H1 (cell line): ENCODE measurements around the gene CXCL5. TPM values are rescaled to one million over a fixed set of nuclear protein-coding genes. Genes with fewer than 3 reads are reported as not detected.

Experiments
- CTCF ChIA-PET: fragments of 300-600 bp; sonication (Branson Sonifier 250); formaldehyde crosslinking; loops from one replicate; lab custom pipeline; 2021; ENCODE audit not compliant: partially characterized antibody; lab: Charles Lee
- POLR2A ChIA-PET: fragments of 300-600 bp; sonication (Branson Sonifier 250); formaldehyde crosslinking; loops from one replicate; lab custom pipeline; 2021; ENCODE audit warnings: inconsistent platforms; ENCODE audit not compliant: partially characterized antibody; lab: Charles Lee
- DNase-seq, 2 experiments: peaks; one replicate each; pipeline versions ENCODE4 v3.0.0 to v3.0.0-alpha.2; 2010 to 2022; ENCODE audit warnings: low spot score in 2 of 2, low read depth in 1 of 2, mixed read lengths in 1 of 2
- FAIRE-seq: peaks from 2 replicates; lab custom pipeline; 2011; peaks lifted over from hg19 to GRCh38; lab: Jason Lieb, UNC
- H2AFZ ChIP-seq: 2 replicates; pipeline ENCODE4 v1.8.1; 2012; ENCODE audit warnings: low read length, inconsistent platforms
- H2AK5ac ChIP-seq: 2 replicates; pipeline ENCODE4 v1.6.1; 2013; ENCODE audit warnings: low read depth, low read length
- H2BK120ac ChIP-seq: replicated peaks from 2 replicates; pipeline ENCODE3; 2013; ENCODE audit warnings: low read depth, low read length, inconsistent platforms
- H2BK12ac ChIP-seq: 2 replicates; pipeline ENCODE4 v1.6.1; 2013; ENCODE audit warnings: low read depth, low read length
- H2BK15ac ChIP-seq: 2 replicates; pipeline ENCODE4 v1.6.1; 2013; ENCODE audit warnings: low read length
- H2BK20ac ChIP-seq: 2 replicates; pipeline ENCODE4 v1.6.1; 2013; ENCODE audit warnings: low read length
- H2BK5ac ChIP-seq: 2 replicates; pipeline ENCODE4 v1.6.1; 2013; ENCODE audit warnings: low read depth, low read length
- H3K14ac ChIP-seq: 2 replicates; pipeline ENCODE4 v1.6.1; 2013; ENCODE audit warnings: inconsistent platforms; ENCODE audit not compliant: insufficient read length
- H3K18ac ChIP-seq: 2 replicates; pipeline ENCODE4 v1.6.1; 2013; ENCODE audit warnings: low read length; ENCODE audit errors: extremely low read depth
- H3K23ac ChIP-seq: 2 replicates; pipeline ENCODE4 v1.6.1; 2013; ENCODE audit warnings: inconsistent platforms; ENCODE audit not compliant: insufficient read length
- H3K23me2 ChIP-seq: 2 replicates; pipeline ENCODE4 v1.6.1; 2013; ENCODE audit warnings: low read depth, low read length
- H3K27ac ChIP-seq: 2 replicates; pipeline ENCODE4 v1.6.1; 2011; ENCODE audit warnings: low read depth, low read length, inconsistent platforms
- H3K27me3 ChIP-seq, 4 experiments: replicated peaks in 1 of 4; 1 replicate in 1 of 4; 2 replicates in 3 of 4; pipeline versions ENCODE4 v1.6.1 to v1.8.1; 2011 to 2013; ENCODE audit warnings: low read length in 3 of 4, mild to moderate bottlenecking in 3 of 4, inconsistent platforms in 2 of 4, mixed read lengths in 2 of 4, moderate library complexity in 1 of 4; ENCODE audit not compliant: control insufficient read depth in 3 of 4, insufficient read depth in 3 of 4; ENCODE audit errors: extremely low read depth in 1 of 4
- H3K36me3 ChIP-seq, 4 experiments: 2 replicates each; pipeline versions ENCODE4 v1.6.1 to v1.8.1; 2011 to 2013; ENCODE audit warnings: mild to moderate bottlenecking in 4 of 4, low read length in 3 of 4, moderate library complexity in 2 of 4, control low read depth in 1 of 4, inconsistent platforms in 1 of 4; ENCODE audit not compliant: insufficient read depth in 4 of 4, control insufficient read depth in 2 of 4
- H3K4ac ChIP-seq: replicated peaks from 2 replicates; pipeline ENCODE3; 2013; ENCODE audit warnings: low read length, low read depth, mixed read lengths, inconsistent platforms; ENCODE audit not compliant: insufficient read length
- H3K4me1 ChIP-seq, 4 experiments: replicated peaks in 1 of 4; 1 replicate in 1 of 4; 2 replicates in 3 of 4; pipeline versions ENCODE4 v1.6.1 to v1.8.1; 2011 to 2013; ENCODE audit warnings: low read length in 3 of 4, inconsistent platforms in 2 of 4, mixed read lengths in 1 of 4; ENCODE audit not compliant: insufficient read depth in 4 of 4, control insufficient read depth in 3 of 4
- H3K4me2 ChIP-seq, 2 experiments: 2 replicates each; pipeline versions ENCODE4 v1.6.1 to v1.8.1; 2011 to 2013; ENCODE audit warnings: low read depth in 2 of 2, low read length in 2 of 2, control low read depth in 1 of 2, inconsistent platforms in 1 of 2, mild to moderate bottlenecking in 1 of 2; ENCODE audit not compliant: insufficient read depth in 1 of 2
- H3K4me3 ChIP-seq, 4 experiments: fragments of 200-600, 300-600 bp in 1 of 4; sonication (generic), shearing (Covaris generic), sonication (Bioruptor Twin) in 1 of 4; 2 replicates each; pipeline versions ENCODE4 v1.5.1 to v1.8.1; 2011 to 2016; ENCODE audit warnings: low read length in 4 of 4, low read depth in 3 of 4, control low read depth in 2 of 4, inconsistent platforms in 2 of 4, mild to moderate bottlenecking in 2 of 4, mixed read lengths in 1 of 4, moderate library complexity in 1 of 4; ENCODE audit not compliant: insufficient read depth in 2 of 4; ENCODE audit errors: extremely low read depth in 1 of 4
- H3K56ac ChIP-seq: replicated peaks from 2 replicates; pipeline ENCODE3; 2013; ENCODE audit warnings: low read depth, mild to moderate bottlenecking, mixed read lengths, low read length, inconsistent platforms; ENCODE audit not compliant: insufficient read length
- H3K79me1 ChIP-seq: 2 replicates; pipeline ENCODE4 v1.6.1; 2013; ENCODE audit warnings: low read depth, low read length, control low read depth
- H3K79me2 ChIP-seq, 2 experiments: 2 replicates each; pipeline versions ENCODE4 v1.6.1 to v1.8.1; 2012 to 2013; ENCODE audit warnings: low read length in 2 of 2, mild to moderate bottlenecking in 2 of 2, inconsistent platforms in 1 of 2; ENCODE audit not compliant: insufficient read depth in 2 of 2, control insufficient read depth in 1 of 2
- H3K9ac ChIP-seq, 4 experiments: replicated peaks in 1 of 4; 1 replicate in 1 of 4; 2 replicates in 3 of 4; pipeline versions ENCODE4 v1.6.1 to v1.8.1; 2011 to 2013; ENCODE audit warnings: low read depth in 3 of 4, low read length in 3 of 4, control low read depth in 2 of 4, mild to moderate bottlenecking in 2 of 4, moderate library complexity in 2 of 4, inconsistent platforms in 1 of 4; ENCODE audit errors: extremely low read depth in 1 of 4
- H3K9me3 ChIP-seq, 2 experiments: 2 replicates each; pipeline versions ENCODE4 v1.6.1 to v1.8.1; 2012 to 2013; ENCODE audit warnings: mild to moderate bottlenecking in 2 of 2, moderate library complexity in 2 of 2, control low read depth in 1 of 2, inconsistent platforms in 1 of 2, low read depth in 1 of 2, low read length in 1 of 2, mixed read lengths in 1 of 2; ENCODE audit not compliant: insufficient read depth in 2 of 2
- H4K20me1 ChIP-seq, 2 experiments: replicated peaks in 1 of 2; 2 replicates each; pipeline versions ENCODE3 to v1.8.1; 2011 to 2013; ENCODE audit warnings: inconsistent platforms in 2 of 2, low read length in 2 of 2, mild to moderate bottlenecking in 1 of 2; ENCODE audit not compliant: insufficient read depth in 2 of 2, control insufficient read depth in 1 of 2
- H4K5ac ChIP-seq: 2 replicates; pipeline ENCODE4 v1.6.1; 2013; ENCODE audit warnings: low read length, low read depth, mixed read lengths, inconsistent platforms; ENCODE audit not compliant: insufficient read length
- H4K8ac ChIP-seq: 2 replicates; pipeline ENCODE4 v1.8.0; 2013; ENCODE audit warnings: mild to moderate bottlenecking, moderate library complexity, low read length, inconsistent platforms; ENCODE audit not compliant: insufficient read depth; ENCODE audit errors: extremely low read depth
- H4K91ac ChIP-seq: replicated peaks from 2 replicates; pipeline ENCODE3; 2013; ENCODE audit warnings: low read length, mixed read lengths, inconsistent platforms; ENCODE audit not compliant: insufficient read length
- GTF2F1 ChIP-seq: IDR thresholded peaks from 2 replicates; pipeline ENCODE4 v1.6.1; 2012; ENCODE audit warnings: low read depth, low read length, improper control_type of control experiment, borderline replicate concordance
- JUN ChIP-seq: IDR thresholded peaks from 2 replicates; pipeline ENCODE4 v1.6.1; 2011; ENCODE audit warnings: low read depth, mild to moderate bottlenecking, improper control_type of control experiment, low read length
- RBBP5 ChIP-seq: IDR thresholded peaks from 2 replicates; pipeline ENCODE4 v1.7.1; 2012; ENCODE audit warnings: low read depth, mild to moderate bottlenecking, inconsistent platforms, low read length, moderate library complexity, borderline replicate concordance
- SP1 ChIP-seq: IDR thresholded peaks from 2 replicates; pipeline ENCODE4 v1.6.1; 2011; ENCODE audit warnings: low read depth, low read length
- WGBS, 2 experiments: shearing (Covaris generic) in 1 of 2; methylation state at CpG; one replicate each; pipeline versions ENCODE4 v1.1.6 to v1.1.7; 2013 to 2015; ENCODE audit warnings: low lambda C conversion rate in 2 of 2, mixed read lengths in 2 of 2, inconsistent platforms in 1 of 2, low coverage in 1 of 2, missing lambda C conversion rate in 1 of 2; ENCODE audit not compliant: insufficient replicate concordance in 2 of 2, insufficient coverage in 1 of 2, insufficient read length in 1 of 2; ENCODE audit errors: extremely low coverage in 1 of 2, missing lambda C conversion rate in 1 of 2; 5-methylcytosine and 5-hydroxymethylcytosine counted together
- polyA plus RNA-seq, 7 experiments: library from polyadenylated mRNA; depleted of rRNA in 3 of 7; stranded (reverse) in 5 of 7; unstranded in 2 of 7; fragments of >200 nt in 5 of 7; fragments of 200-250 nt in 2 of 7; gene quantifications; 1 replicate in 5 of 7; 2 replicates in 1 of 7; 4 replicates in 1 of 7; pipeline versions ENCODE4 v1.2.1 to v1.2.3, GENCODE V29; 2011 to 2013; ENCODE audit warnings: missing spikeins in 2 of 7, mixed read lengths in 2 of 7
- total RNA-seq: library from RNA; stranded (reverse); fragmentation: NEBNext Ultra II Directional; extraction: Animal tissue kit (Norgen Biotek cat#: 25700); gene quantifications from 2 replicates; pipeline ENCODE4 v1.2.1, GENCODE V29; 2021

The CXCL5 gene
- total and polyA plus RNA-seq, 2 of the 8 experiments (the other 6 are each of a cell fraction or from before 2014, with no cell fraction given) = 10.9 to 15.6 TPM

GRCh38 chr4:74005528-74005927 lies 7.1 kb upstream of the CXCL5 start:
- no peaks in the 10 kb centered on the region for H3K79me1 ChIP-seq
- H2AK5ac ChIP-seq = no peak overlapping the region
- H3K9me3 ChIP-seq = no peaks in the 10 kb centered on the region; a peak in 1 of 4 replicates
- no peak overlapping the region for H3K4me3 ChIP-seq
- H3K23ac ChIP-seq = no peak overlapping the region
- no peak overlapping the region for H3K27ac ChIP-seq
- H2BK20ac ChIP-seq = no peak overlapping the region
- H2BK12ac ChIP-seq = no peak overlapping the region
- no peak overlapping the region for H4K91ac ChIP-seq
- peaks cover 0 to 2% (median 0%) of the 10 kb centered on the region in 4 experiments; a peak in 1 of 7 replicates for H3K4me1 ChIP-seq
- no peaks in the 10 kb centered on the region for H3K23me2 ChIP-seq
- no peak overlapping the region for H3K56ac ChIP-seq
- no peak overlapping the region for H2BK120ac ChIP-seq
- peaks cover 0 to 3% (median 0%) of the 10 kb centered on the region in 4 experiments; a peak in 3 of 8 replicates for H3K36me3 ChIP-seq
- H3K4me2 ChIP-seq = no peak overlapping the region
- no peak overlapping the region for H2AFZ ChIP-seq
- H3K79me2 ChIP-seq = no peaks in the 10 kb centered on the region
- H4K5ac ChIP-seq = no peak overlapping the region
- H3K27me3 ChIP-seq = no peaks in the 10 kb centered on the region
- no peak overlapping the region for H3K4ac ChIP-seq
- POLR2A ChIA-PET = no interaction called here
- no peak overlapping the region for H3K18ac ChIP-seq
- no peak overlapping the region for H3K9ac ChIP-seq
- no peak overlapping the region for H4K8ac ChIP-seq
- H4K20me1 ChIP-seq = no peaks in the 10 kb centered on the region
- DNase-seq = no peak
- H2BK5ac ChIP-seq = no peak overlapping the region
- H2BK15ac ChIP-seq = no peak overlapping the region
- CTCF ChIA-PET = no interaction called here
- WGBS, 2 experiments = 83% methylated on average over 3 of the region's 3 CpGs; no CpG with 5 or more reads in 1 of the 2 experiments
- peak; percentile 36 for FAIRE-seq
- no peak for TF ChIP-seq RBBP5
- TF ChIP-seq JUN = no peak
- no peak for TF ChIP-seq SP1
- TF ChIP-seq GTF2F1 = no peak
- no peak overlapping the region for H3K14ac ChIP-seq
